GM18498 (cell line): ENCODE measurements around the gene GLI3.
A peak's percentile ranks its signal among the peaks of the same experiment; 100 is the strongest.

ENCODE experiments used
- ATAC-seq: cut with Tn5 transposase; IDR thresholded peaks from one replicate; pipeline ENCODE4 v1.9.1; 2021; ENCODE audit warnings: mild to moderate bottlenecking, moderate library complexity; ENCODE audit not compliant: unreplicated experiment

The GLI3 gene

GRCh38 chr7:41975849-41976248 is 261.2 kb downstream of the GLI3 start:
- no peak for ATAC-seq

GRCh38 chr7:41974870-41975557 is 262.0 kb downstream of the GLI3 start:
- ATAC-seq, result no peak

- no peak for ATAC-seq
Observed at GRCh38 chr7:41973202-41973730, 263.7 kb downstream of the GLI3 start.

GRCh38 chr7:41972776-41973175 is 264.2 kb downstream of the GLI3 start:
- ATAC-seq, result no peak

- ATAC-seq, result no peak
Observed at GRCh38 chr7:41972270-41972669, 264.7 kb downstream of the GLI3 start.

- ATAC-seq, result no peak
Observed at GRCh38 chr7:41971640-41972187, 265.3 kb downstream of the GLI3 start.

GRCh38 chr7:41970941-41971340 is 266.1 kb downstream of the GLI3 start:
- no peak for ATAC-seq

- no peak for ATAC-seq
Observed at GRCh38 chr7:41969561-41970105, 267.4 kb downstream of the GLI3 start.

GRCh38 chr7:41967156-41967555 is 269.9 kb downstream of the GLI3 start:
- no peak for ATAC-seq

- ATAC-seq, result no peak
Observed at GRCh38 chr7:41965951-41966505, 271.0 kb downstream of the GLI3 start.

GRCh38 chr7:41964849-41965745 is 271.9 kb downstream of the GLI3 start:
- ATAC-seq, result no peak

GRCh38 chr7:41964183-41964753 is 272.7 kb downstream of the GLI3 start:
- ATAC-seq, result no peak

GRCh38 chr7:41956705-41957104 is 280.3 kb downstream of the GLI3 start:
- no peak for ATAC-seq

GRCh38 chr7:41955893-41956675 is 280.9 kb downstream of the GLI3 start:
- ATAC-seq, result no peak

- ATAC-seq, result no peak
Observed at GRCh38 chr7:41955451-41955850, 281.6 kb downstream of the GLI3 start.

GRCh38 chr7:41954976-41955375 is 282.0 kb downstream of the GLI3 start:
- ATAC-seq, result no peak

- ATAC-seq, result no peak
Observed at GRCh38 chr7:41948503-41948902, 288.5 kb downstream of the GLI3 start.

- peak; percentile 95 for ATAC-seq
Observed at GRCh38 chr7:41943094-41943577, 293.9 kb downstream of the GLI3 start.

- peak; percentile 6 for ATAC-seq
Observed at GRCh38 chr7:41942468-41943093, 294.4 kb downstream of the GLI3 start.
